ENCODE measurements around the gene SLC30A10.
"Not testable (repeated sequence)": the region's sequence is repeated elsewhere in the genome, so short reads cannot be mapped to it uniquely, and the experiment has no call there.

The SLC30A10 gene

DNA sequence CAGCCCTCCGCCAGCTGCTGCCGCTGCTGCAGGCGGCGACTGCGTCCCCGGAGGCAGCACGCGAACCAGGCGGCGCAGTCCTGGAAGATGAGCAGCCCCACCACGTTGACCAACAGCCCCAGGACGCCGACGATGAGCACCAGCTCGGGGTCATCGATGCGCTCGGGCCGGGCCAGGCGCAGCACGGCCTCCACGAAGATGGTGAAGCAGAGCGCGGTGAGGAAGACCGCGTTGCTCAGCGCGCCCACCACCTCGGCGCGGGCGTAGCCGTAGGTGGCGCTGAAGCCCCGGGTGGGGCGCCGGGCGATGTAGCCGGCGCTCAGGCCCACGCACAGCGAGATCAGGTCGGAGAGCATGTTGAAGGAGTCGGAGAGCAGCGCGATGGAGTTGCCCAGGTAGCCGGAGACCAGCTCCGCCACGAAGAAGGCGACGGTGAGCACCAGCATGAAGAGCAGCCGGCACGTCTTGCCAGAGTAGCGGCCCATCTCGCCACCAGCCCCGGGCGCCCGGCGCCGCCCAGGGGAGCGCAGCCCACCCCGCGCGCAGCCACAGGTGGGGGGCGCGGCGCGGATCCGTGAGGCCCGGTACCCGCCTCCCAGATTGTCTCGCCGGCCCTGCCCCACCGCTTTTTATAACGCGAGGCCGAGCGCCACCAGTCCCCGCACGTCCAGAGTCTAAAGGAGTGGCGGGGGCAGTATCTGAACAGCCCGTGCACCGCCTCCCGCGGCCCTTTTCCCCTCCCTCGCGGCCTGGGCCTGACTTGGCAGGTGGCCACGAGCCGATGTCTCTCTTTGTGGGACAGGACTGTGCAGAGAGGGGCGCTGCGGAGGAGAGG is at the start of gene SLC30A10:
Gene SLC30A10, minus strand, starts transcription at position 602 of the 835 bp plus-strand sequence. Its CDS starts 117 bp downstream, at position 485.
- no peak for DNase-seq (ENCODE audit: low read depth in 3 of 3)

DNA sequence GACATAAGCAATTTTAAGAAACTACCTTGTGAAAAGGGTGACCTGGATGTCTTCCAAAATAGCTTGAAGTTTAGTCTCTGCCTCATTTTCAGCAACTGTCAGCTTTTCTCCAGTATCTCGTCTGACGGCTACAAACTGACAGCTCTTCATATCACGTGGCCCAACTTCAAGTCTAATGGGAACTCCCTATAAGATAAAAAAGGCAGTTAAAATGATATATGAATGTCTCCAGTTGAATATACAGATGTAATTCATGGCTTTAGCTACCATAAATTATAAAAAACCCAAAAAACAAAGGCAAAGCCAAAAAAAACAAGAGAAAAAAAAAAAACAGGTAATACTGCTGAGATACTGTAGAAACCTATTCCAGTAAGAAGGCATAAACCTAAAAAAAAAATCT is 44.9 kb upstream of the SLC30A10 start:
- DNase-seq (ENCODE audit: low read depth in 3 of 3), result no peak

DNA sequence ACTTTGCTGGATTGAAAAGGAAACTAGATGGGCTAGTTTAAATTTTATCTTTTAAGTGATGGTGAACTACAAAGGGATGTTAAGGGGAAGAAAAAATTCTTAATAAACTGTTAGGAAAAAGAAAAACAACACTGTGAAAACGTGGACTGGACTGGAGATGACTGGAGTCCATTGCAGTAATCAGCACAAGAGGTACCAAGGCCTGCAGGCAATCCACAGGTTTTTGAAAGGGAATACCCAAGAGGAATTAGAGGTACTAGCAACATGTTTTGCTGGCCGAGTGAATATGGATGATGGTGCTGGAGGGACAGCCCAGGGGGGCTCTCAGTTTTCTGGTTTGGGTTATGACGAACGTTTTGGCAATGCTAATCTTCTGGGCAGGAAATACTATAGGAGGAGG is 39.0 kb upstream of the SLC30A10 start:
- no peak for DNase-seq (ENCODE audit: low read depth in 3 of 3)

DNA sequence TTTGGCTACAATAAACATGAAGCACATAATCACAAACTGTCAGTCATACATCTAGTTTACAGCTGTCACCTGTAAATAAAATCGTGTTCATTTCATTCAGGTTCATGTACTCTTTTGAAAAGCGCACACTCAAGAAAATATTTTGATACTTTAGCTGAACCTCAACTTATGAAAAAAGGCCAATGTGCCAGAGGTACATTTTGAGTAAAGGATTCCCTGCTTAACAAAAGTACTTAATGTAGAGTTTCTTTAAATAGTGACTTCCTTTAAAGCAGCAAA is 37.7 kb upstream of the SLC30A10 start:
- no peak for DNase-seq (ENCODE audit: low read depth in 3 of 3)

DNA sequence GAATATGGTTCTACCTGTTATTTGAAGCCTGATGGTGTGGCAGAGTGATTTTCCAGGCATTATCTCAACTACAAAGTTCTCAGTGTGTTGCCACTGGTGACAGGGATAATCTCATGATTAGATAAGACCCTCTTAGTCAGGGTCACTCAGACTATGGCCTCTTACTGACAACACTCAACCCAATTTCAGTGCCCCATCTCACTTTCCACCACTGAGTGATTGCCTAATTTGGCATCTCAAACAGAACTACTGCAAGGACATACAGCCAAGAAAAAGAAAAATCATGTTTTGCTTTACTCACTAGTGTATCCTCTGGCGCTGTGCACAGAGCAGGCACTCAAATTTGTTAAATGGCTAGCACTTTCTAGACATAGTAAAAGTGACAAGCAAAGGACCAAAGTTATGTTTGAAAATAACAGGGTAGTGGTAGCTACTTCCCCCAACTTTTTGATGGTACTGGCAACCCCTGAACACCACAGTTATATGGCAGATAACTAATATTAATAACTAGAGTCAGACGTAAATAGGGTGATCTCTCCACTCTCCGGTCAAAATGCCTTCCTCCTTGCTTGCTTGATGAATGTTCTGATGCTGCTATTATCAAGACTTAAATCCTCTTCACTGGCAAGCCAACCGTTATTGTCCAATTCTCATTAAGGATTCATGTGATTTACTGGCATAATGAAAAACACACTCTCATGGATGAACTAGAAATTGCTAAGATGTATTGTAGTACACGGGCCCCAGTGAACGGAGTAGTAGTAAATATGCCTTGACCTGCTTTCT is 37.1 kb upstream of the SLC30A10 start:
- no peak for DNase-seq (ENCODE audit: low read depth in 3 of 3)

DNA sequence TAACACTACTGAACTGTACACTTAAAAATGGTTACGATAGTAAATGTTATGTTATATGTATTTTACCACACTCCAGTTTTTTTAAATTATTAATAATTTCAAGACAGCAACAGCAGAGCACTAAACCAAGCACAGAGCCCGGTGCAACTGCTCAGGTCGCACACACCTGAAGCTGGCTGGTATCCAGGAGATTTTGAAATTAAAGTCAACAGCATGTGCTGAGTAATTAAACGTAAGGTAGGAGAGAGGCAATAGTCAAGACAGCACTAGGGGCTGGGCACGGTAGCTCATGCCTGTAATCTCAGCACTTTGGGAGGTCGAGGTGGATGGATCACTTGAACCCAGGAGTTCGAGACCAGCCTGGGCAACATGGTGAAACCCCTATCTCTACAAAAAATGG is 35.1 kb upstream of the SLC30A10 start:
- no peak for DNase-seq (ENCODE audit: low read depth in 3 of 3)

DNA sequence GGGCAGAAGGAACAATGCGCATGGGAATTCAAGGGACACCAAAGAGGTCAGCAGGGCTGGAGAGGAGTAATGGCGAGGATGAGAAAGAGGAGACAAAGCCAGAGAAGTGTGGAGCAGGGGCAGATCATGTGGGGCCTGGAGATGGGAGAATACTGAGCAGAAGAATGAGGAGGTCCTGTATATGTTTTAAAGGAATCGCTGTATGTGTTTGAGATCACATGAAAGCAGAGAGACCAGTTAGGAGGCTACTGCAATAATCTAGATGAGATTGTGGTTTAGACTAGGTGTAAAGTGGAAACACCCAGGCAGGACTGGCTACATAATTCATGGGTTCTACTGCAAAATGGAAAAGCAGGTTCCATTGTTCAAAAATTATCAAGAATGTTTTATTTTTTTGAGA is 33.3 kb upstream of the SLC30A10 start:
- DNase-seq (ENCODE audit: low read depth in 3 of 3), result no peak

DNA sequence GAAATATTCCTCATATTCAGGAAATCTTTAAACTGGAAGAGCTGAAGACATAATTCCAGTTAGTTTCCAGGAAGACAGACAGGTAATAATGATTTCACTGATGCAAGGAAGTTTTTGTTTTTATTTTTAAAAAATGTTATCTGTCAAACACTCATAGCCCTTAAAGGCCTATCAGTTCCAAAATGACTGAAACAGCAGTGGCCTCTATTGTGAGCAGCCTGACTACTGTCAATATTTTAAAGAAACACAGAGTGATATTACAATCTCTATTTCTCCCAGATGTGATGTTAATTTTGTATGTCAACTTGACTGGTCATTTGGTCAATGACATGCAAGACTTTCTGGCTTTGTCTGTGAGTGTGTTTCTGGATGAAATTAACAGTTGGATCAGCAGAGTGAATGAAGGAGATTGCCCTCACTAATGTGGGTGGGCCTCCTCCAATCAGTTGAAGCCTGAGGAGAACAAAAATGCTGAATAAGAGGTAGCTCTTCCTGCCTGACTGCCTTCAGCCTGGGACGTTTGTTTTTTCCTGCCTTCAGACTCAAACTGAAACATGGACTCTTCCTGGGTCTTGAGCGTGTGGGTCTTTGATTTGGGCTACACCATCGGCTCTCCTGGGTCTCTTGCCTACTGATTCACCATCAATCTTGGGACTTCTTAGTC is 31.3 kb upstream of the SLC30A10 start:
- DNase-seq (ENCODE audit: low read depth in 3 of 3), result no peak

DNA sequence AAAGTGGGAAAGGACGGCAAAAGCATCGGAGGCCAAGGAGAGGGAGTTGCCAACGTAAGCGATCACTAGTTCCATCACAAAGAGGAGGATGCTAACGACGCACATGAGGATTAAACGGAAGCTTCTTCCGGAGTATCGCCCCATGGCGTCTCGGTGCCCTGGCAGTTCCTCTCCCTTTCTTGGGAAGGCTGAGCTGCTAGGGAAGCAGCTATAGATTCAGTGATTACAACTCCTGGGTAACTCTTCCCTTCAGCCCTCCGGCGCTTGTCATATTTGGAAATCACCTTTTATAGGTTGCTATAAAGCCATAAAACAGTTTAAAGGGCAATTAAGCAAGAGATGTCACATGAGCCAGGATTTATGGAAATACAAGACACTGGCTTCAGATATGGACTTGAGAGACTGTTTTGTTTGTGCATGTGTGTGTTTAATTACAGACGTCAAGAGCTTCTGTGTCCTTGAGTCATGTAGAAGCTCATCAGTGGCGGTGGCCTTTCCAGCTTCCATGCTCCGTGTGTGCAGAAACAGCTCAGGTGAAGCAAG is 30.6 kb upstream of the SLC30A10 start:
- no peak for DNase-seq (ENCODE audit: low read depth in 3 of 3)

DNA sequence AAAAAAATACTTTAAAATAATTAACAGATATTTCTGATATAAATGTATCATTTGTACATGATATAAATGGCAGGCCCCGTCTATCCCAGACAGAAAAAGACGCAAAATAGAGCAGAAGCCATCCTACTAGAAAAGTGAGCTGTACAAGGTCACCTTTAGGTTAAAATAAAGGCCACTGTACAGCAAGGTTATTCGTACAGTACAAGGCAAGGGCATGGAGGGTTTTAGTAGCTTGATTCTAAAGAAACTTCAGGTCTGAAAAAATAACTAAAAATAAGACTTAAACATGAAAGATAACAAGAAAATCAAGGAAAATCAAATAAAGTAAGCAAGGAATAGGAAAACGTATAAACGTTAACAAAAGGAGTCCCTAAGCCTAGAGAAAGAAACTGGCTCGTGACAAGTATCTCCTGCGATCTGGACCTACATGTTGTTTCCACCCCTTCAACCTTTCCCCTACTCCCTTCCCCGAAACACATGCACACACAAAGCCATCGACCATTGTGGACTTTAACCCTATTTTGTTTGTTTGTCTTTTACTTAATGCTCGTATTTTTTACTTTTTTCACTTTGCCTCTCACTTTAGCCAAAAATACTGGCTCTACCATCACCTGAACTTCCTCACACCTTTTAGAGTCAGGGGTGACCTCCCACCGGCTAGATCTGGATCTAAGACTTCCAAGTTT is 26.5 kb upstream of the SLC30A10 start:
- no peak for DNase-seq (ENCODE audit: low read depth in 3 of 3)

DNA sequence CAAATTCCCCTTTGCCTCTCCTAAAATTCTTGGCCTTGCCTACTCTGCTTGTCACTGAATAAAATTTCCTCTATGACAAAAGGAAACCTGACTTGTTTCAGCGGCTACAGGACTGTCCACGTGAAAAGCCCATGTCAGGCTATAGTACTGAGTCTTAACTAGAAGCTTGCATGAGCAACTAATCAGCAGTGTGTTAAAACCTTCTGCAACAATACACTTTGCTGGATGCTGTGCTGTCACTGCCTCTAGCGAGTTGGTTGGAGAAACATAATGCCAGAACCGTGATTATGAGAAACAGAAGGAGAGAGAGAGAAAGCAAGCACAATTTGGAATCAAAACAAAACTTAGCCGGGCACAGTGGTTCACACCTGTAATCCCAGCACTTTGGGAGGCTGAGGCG is 25.7 kb upstream of the SLC30A10 start:
- DNase-seq (ENCODE audit: low read depth in 3 of 3), result no peak

DNA sequence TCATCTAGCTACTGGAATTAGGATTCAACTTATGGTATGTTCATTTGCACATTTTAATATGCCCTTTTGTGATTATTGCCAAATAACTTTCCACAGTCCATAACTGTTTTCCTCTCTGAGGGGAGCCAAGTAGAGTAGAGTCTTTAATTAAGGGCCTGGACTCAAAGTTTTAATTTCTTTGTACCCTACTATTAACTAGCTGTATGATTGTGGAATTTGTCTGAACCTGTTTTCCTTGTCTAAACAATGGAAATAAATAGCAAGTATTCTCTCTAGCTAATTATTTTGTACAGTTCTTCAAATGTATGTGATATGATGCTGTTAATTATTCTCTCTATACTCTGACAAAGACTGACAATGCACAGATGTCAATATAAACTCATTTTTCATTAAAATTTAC is 24.0 kb upstream of the SLC30A10 start:
- no peak for DNase-seq (ENCODE audit: low read depth in 3 of 3)

DNA sequence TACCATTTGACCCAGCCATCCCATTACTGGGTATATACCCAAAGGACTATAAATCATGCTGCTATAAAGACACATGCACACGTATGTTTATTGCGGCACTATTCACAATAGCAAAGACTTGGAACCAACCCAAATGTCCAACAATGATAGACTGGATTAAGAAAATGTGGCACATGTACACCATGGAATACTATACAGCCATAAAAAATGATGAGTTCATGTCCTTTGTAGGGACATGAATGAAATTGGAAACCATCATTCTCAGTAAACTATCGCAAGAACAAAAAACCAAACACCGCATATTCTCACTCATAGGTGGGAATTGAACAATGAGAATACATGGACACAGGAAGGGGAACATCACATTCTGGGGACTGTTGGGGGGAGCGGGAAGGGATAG is 20.9 kb upstream of the SLC30A10 start:
- DNase-seq (ENCODE audit: low read depth in 3 of 3), result not testable (repeated sequence)

DNA sequence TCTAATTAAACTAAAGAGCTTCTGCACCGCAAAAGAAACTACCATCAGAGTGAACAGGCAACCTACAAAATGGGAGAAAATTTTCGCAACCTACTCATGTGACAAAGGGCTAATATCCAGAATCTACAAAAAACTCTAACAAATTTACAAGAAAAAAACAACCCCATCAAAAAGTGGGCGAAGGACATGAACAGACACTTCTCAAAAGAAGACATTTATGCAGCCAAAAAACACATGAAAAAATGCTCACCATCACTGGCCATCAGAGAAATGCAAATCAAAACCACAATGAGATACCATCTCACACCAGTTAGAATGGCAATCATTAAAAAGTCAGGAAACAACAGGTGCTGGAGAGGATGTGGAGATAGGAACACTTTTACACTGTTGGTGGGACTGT is 20.4 kb upstream of the SLC30A10 start:
- DNase-seq (ENCODE audit: low read depth in 3 of 3), result not testable (repeated sequence)

DNA sequence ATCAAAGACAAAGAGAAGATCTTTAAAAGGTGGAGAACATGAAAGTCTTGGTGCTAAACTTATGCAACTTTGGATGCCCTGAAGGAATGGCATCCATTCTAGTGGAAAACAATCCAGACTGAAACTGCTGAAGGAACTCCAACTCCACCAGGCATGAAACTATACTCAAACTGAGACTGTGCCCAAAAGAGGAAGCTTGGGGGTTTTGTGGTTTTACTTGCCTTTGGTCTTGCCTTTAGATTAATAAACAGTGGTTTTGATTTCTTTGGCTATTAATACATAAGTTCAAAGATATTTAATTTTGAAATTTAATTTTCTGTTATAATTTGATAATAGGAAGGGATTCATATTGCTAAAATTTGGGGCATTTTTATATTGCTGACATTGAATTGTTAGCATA is 17.4 kb upstream of the SLC30A10 start:
- no peak for DNase-seq (ENCODE audit: low read depth in 3 of 3)

DNA sequence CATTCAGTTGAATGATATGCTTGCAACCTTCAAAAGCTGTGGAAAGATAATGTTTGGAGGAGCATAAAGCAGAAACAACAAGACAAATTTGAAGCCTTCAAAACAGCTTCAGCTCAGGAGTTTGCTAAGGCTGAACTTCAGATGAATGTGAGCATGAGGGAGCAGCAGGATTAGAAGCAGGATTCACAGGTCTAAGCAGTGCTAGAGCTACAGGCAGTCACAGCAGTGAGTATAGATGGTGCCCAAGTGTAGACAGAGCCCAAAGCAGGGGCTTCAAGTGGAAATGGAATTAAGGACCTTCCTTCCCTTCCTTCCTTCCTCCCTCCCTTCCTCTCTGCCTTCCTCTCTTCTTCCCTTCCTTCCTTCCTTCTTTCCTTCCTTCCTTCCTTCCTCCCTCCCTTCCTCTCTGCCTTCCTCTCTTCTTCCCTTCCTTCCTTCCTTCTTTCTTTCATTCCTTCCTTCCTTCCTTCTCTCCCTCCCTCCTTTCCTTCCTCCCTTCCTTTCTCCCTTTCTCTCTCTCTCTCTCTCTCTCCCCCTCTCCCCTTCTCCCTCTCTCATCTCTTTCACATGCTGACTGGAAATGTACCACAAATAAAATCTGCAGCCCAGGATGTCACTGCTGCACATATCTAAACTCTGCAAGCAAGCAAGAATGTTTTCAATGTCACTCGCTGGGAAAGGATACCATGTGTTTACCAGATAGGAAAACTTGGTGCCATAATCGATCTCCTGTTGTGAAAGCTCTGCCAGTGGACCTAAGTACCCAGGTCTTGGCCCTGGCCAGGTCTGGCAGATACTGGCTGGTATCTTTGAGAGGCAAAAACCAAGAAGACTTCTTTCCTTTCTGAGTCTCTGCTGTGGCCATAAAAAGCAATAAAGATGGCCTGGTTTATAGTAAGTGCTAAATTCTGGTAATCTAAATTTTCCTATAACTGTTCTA is 13.1 kb upstream of the SLC30A10 start:
- no peak for DNase-seq (ENCODE audit: low read depth in 3 of 3)

DNA sequence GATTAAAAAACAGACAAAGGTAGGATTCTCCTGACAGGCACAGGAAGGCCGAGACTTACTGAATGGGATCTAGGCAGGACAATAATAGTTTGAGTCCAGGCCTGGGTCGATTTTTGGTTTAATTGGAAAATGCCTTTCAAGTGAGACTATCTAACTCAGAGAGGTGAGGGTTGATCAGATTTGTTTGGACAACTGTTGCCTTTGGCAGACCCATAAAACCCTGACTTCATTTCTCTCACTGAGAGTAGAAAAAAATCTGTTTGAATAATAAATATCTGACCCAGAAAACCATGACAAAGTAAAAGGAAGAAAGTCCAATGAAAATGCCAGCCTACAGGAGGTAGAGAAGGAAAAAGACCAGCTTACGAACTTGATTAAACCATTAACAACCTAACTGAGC is 12.3 kb upstream of the SLC30A10 start:
- no peak for DNase-seq (ENCODE audit: low read depth in 3 of 3)

DNA sequence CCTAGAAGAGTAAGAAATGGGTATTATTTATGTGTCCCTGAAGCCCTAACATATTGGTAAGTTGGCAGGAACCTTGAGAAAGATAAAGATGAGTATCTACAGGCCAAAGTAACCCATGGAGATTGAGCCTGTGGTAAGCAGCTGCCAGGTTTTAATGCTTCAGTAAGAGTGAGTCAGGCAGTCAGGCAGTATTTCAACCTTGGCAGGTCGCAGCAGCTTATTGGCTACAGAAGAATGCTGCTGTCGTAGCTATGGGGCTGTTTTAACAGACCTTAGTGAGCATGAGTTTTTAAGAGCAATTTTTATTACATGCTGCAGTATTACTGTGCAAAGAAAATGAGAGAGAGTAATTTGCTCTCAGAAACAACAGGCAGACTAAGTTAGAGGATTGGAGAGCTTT is 10.3 kb upstream of the SLC30A10 start:
- DNase-seq (ENCODE audit: low read depth in 3 of 3), result no peak

DNA sequence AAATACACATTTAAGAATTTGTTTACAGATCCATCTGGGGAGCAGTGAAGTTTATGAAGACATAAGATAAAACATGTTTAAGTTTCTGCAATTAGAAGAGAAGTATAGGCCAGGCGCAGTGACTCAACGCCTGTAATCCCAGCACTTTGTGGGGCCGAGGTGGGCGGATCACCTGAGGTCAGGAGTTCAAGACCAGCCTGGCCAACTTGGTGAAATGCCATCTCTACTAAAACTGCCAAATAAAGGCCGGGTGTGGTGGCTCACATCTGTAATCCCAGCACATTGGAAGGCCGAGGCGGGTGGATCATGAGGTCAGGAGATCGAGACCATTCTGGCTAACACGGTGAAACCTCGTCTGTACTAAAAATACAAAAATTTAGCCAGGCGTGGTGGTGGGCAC is 5.4 kb upstream of the SLC30A10 start:
- DNase-seq (ENCODE audit: low read depth in 3 of 3), result not testable (repeated sequence)

DNA sequence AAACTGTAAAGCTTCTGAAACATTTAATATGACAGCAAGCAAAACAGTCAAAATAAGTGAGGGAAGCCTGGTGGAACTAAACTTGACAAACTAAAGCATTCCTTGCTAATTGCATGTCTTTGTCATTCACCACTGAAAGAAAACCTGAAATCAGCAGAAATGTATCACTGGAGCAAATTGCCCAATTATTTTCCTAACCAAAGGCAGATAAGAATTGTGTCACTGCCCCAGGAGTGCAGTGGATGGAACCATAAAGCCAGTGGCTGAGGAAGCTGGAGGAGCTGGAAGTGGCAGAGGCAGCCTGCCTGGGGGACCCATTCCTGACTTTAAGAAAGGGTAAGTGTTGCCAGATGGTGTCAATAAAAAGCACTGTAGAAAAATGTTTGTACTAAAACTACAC is 2.7 kb upstream of the SLC30A10 start:
- no peak for DNase-seq (ENCODE audit: low read depth in 3 of 3)

DNA sequence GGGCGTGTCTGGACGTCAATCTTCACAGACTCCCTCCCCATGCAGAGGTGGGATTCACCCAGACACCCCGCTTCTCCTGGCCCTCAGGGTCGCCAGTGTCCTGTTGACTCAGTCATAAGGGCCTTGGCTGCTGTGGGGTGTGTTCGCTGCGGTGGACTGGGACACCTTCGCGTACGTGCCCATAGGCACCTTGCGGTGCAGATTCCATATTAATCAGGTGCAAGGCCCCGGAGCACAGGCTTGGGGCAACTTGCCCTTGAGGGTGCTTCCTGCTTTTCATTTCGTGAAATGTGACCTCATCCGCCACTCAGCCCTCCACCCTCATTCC is 398 bp upstream of the SLC30A10 start:
- DNase-seq (ENCODE audit: low read depth in 3 of 3), result no peak
